Raji (cell line): ENCODE measurements around the gene UQCC2.

ENCODE experiments used
- POLR2A ChIP-seq: IDR thresholded peaks from 2 replicates; pipeline ENCODE4 v1.6.1; 2011; ENCODE audit warnings: low read depth, low read length, control low read depth; ENCODE audit not compliant: insufficient read depth

UQCC2 gene

DNA sequence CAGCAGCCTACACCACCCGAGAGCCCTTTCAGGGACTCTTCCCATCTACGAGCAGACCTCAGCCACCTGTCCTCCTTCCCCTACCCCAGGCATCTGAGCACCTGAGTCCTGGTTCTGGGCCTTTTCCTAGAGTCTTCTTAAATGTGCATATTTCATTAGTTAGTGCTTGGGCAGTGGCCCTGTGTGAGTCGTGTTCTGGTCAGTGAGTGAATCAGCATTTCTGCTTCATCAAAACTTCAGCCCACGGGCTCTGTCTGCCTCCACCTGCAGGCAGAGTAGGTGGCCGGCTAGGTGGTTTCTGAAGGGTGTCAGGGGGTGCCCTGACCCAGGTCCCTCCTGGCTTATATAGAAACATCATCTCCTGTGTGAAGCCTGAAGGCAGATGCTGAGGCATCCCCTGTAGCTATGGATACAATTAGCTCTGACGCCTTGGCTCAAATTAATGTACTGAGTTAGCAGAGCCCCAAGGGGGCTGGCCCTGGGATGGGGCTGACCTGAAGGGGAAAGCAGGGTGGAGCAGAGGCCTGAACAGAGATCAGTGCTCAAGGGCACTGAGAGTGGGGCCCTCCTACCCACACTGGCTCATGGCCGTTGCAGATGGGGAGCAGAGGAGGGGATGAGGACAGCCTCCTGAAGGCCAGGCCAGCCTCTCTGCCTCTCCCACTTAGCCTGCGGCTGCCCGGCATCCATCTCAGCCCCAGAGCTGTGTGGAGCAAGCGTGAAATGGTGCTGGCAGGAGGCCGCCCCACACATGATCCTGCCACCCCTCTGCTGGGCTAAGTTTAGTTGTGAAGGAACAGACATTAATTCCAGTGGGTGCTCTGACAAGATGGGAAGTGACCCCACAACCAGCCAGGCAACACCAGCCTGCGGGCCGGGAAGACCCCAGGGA lies 21.6 kb upstream of the UQCC2 start:
- TF ChIP-seq POLR2A, result no peak

GRCh38 chr6:33732385-33732784 lies 20.9 kb upstream of the UQCC2 start:
- TF ChIP-seq POLR2A, result no peak

DNA sequence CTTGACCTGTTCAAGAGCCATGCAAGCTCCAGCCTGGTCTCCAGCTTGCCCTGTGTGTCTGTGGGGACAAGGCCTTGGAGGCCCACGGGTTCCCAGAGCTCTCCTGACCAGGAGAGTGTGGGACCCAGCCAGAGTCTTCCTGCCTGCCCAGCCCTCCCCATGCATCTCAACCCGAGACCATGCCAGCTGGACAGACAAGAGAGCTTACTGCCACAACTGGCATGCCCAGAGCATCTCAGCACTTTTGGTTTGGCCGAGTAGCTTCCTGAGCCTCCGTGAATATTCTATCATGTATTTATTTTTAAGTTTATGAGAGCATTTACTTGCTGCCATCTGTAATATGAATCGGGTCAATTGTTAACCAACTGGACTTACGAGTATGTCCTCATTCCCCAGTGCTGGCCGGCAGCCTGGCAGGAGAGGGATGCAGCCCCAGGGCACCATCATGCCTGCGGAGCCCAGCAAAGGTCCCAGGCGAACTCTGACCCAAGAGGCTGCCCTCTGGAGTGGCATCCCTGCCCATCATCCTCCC lies 20.3 kb upstream of the UQCC2 start:
- no peak for TF ChIP-seq POLR2A

- no peak for TF ChIP-seq POLR2A
Measured at GRCh38 chr6:33731035-33731434, 19.5 kb upstream of the UQCC2 start.

GRCh38 chr6:33730611-33731010 lies 19.1 kb upstream of the UQCC2 start:
- no peak for TF ChIP-seq POLR2A

DNA sequence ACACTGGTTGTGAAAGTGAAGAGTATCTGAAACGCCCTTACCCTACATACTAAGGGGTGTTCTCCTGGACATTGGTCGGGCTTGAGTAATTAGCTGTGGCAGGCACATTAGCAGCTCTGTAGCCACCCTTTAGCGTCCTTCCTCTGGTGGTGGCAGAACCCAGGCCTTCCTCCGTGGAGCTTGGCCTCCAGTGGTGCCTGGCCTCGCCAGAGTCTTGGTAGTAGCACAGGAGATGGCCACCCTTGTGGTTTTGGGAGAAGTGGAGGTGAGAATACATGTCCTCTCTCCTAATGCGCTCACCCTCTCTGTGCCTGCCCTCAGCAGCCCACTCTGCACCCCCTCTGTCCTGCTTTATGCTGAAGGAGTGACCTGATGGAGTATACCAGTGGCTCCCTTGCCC lies 17.6 kb upstream of the UQCC2 start:
- no peak for TF ChIP-seq POLR2A

- no peak for TF ChIP-seq POLR2A
Measured at GRCh38 chr6:33728438-33728837, 16.9 kb upstream of the UQCC2 start.

GRCh38 chr6:33727932-33728331 lies 16.4 kb upstream of the UQCC2 start:
- TF ChIP-seq POLR2A, result no peak

- no peak for TF ChIP-seq POLR2A
Measured at GRCh38 chr6:33727126-33727525, 15.6 kb upstream of the UQCC2 start.

GRCh38 chr6:33726696-33727095 lies 15.2 kb upstream of the UQCC2 start:
- TF ChIP-seq POLR2A, result no peak

DNA sequence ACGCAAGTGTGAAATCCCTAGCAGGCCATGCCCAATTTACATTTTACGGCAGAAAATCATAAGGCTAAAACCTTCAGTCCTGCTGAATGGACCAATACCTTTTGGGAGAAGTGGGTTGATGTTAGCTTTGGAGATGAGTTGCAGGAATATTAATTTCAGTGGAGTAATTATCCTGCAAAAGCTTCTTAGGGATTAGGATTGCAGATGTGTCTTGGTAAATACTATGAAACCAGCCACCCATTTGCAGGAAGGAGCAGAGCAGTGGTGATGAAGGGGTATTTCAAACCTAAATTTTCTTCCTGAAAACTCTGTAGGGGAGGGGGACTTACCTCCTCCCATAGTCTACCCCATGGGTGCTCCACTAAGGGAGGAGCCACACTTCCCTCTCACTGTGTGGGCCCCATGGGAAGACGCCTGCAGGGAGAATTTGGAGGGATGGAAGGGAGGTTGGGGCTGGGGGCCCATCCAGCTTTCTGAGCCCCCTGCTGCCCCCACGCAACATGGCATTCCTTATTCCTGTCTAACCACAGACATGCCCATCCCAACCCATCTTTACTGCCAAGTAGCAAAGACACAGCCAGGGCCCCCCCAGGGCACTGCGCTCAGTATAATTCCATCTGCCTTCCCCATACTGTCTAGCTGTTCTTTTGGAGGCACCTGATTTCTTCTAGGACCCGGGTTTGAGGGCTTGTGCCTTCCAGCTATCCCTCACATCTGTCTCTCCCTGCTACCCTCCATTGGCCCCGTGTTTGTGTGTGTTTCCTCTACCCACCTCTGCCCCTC lies 14.6 kb upstream of the UQCC2 start:
- TF ChIP-seq POLR2A, result no peak

GRCh38 chr6:33725222-33725621 lies 13.7 kb upstream of the UQCC2 start:
- TF ChIP-seq POLR2A, result no peak

GRCh38 chr6:33724102-33725023 lies 12.9 kb upstream of the UQCC2 start:
- TF ChIP-seq POLR2A, result no peak

DNA sequence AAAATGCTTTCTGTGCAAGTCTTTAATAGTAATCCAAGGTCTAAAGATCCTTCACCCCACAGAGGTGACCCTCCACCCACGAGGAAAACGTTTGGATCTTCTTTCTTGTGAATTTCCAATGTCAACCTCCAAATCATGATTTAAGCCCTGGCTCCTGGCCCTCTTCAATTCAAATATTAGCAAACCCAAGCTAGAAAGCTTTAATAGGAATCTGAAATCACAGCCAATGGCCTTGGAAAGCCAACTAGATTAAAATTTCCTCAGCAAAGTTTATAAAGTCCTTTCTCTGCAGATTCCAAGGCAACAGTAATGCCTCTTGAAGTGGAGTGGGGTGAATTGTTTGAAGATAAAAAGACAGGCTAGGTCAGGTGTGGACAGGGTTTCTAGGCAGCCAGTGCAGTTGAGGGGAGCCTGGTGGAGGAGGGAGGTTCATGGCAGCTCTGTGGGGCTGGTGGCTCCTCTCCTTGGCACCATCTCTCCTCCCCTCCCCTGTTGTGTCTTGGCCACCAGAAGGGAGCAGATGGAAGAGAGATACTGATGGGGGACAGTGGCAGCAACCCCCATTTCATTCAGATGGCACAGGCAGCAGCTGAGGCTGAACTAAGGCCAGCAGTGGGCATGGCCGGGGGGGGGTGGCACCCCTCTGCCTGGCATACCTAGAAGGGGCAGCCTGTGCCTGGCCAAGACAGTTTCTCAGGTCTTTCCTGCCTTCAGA lies 12.0 kb upstream of the UQCC2 start:
- no peak for TF ChIP-seq POLR2A

GRCh38 chr6:33722103-33722623 lies 10.7 kb upstream of the UQCC2 start:
- no peak for TF ChIP-seq POLR2A

DNA sequence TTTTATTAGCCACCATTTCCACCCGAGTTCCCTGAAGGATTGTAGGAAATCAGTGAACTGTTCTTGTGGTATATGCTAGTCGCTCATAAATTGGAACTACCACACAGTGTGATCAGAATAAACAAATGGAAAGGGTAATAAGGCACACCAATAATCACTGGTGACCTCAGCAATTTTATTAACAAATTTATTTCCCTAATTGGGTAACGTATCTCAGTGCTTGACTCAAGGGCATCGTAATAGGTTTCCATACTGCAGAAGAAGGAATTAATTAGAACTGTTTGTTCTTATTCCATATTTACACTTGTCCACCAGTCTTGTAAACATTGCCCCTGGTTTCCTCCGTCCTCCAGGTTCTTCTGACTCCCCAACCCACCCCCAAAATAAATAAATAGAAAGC lies 10.0 kb upstream of the UQCC2 start:
- no peak for TF ChIP-seq POLR2A
